PC-3 (cell line): ENCODE data around the gene PDIA4.

Source experiments
- EZH2 ChIP-seq: fragments of 300-600 bp; sonication (generic); IDR thresholded peaks from one replicate; pipeline ENCODE4 v1.6.1; 2017; ENCODE audit warnings: antibody characterized with exemption, mild to moderate bottlenecking, low read length; ENCODE audit not compliant: unreplicated experiment
- EZH2phosphoT487 ChIP-seq: fragments of 300-600 bp; sonication (generic); IDR thresholded peaks from 2 replicates; pipeline ENCODE4 v1.6.1; 2018; ENCODE audit warnings: mild to moderate bottlenecking, antibody characterized with exemption, low read length, borderline replicate concordance
- TF ChIP-seq, protein P1 (sequence below): fragments of 300-600 bp; sonication (generic); conservative IDR thresholded peaks from 2 replicates; pipeline ENCODE4 v1.5.1; 2017; ENCODE audit warnings: antibody characterized with exemption, low read depth, mild to moderate bottlenecking, low read length

- TF ChIP-seq, protein P1, sequence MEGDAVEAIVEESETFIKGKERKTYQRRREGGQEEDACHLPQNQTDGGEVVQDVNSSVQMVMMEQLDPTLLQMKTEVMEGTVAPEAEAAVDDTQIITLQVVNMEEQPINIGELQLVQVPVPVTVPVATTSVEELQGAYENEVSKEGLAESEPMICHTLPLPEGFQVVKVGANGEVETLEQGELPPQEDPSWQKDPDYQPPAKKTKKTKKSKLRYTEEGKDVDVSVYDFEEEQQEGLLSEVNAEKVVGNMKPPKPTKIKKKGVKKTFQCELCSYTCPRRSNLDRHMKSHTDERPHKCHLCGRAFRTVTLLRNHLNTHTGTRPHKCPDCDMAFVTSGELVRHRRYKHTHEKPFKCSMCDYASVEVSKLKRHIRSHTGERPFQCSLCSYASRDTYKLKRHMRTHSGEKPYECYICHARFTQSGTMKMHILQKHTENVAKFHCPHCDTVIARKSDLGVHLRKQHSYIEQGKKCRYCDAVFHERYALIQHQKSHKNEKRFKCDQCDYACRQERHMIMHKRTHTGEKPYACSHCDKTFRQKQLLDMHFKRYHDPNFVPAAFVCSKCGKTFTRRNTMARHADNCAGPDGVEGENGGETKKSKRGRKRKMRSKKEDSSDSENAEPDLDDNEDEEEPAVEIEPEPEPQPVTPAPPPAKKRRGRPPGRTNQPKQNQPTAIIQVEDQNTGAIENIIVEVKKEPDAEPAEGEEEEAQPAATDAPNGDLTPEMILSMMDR, result no peak
- TF ChIP-seq EZH2phosphoT487, result no peak
- TF ChIP-seq EZH2, result no peak
Observed at GRCh38 chr7:149003560-149004305, 24.6 kb downstream of the PDIA4 start.
